ENCODE data around the gene CDC42EP5.

GRCh38 chr19:54521860-54522513 is 48.9 kb upstream of the CDC42EP5 start:
- TF ChIP-seq CTCF (conservative IDR thresholded peaks at IDR 0.05) = no peak
- TF ChIP-seq EZH2 (IDR thresholded peaks at IDR 0.05; ENCODE audit: low read depth) = no peak

Data from PC-9 (cell line).